GM12873 (cell line): Measurements from ENCODE around the gene CCDC102B.

Source experiments
- CTCF ChIP-seq: IDR thresholded peaks from 2 replicates; pipeline ENCODE4 v1.5.1; 2012; ENCODE audit warnings: low read depth, mild to moderate bottlenecking, moderate library complexity, low read length, control low read depth; ENCODE audit not compliant: insufficient read depth; ENCODE audit errors: missing control alignments

CCDC102B gene

GRCh38 chr18:68843473-68844089 is 45.7 kb downstream of the CCDC102B start:
- no peak for TF ChIP-seq CTCF

GRCh38 chr18:68847219-68847837 is 49.4 kb downstream of the CCDC102B start:
- peak; percentile 53 for TF ChIP-seq CTCF

- no peak for TF ChIP-seq CTCF
Observed at GRCh38 chr18:68848242-68848641, 50.4 kb downstream of the CCDC102B start.

GRCh38 chr18:68854786-68855391 is 57.0 kb downstream of the CCDC102B start:
- TF ChIP-seq CTCF = no peak

GRCh38 chr18:68855491-68855890 is 57.6 kb downstream of the CCDC102B start:
- no peak for TF ChIP-seq CTCF

- TF ChIP-seq CTCF = no peak
Observed at GRCh38 chr18:68861365-68861764, 63.5 kb downstream of the CCDC102B start.

GRCh38 chr18:68865021-68865420 is 67.1 kb downstream of the CCDC102B start:
- TF ChIP-seq CTCF = no peak
